SU-DHL-6 (cell line): ENCODE measurements around the gene THEM5.

ENCODE experiments used
- H2AFZ ChIP-seq: fragments of 200-600 bp; sonication (generic); 2 replicates; pipeline ENCODE4 v1.6.1; 2014; ENCODE audit warnings: low read depth, mild to moderate bottlenecking, moderate library complexity, mixed read lengths, antibody characterized with exemption, low read length; ENCODE audit not compliant: severe bottlenecking
- H3F3A ChIP-seq: fragments of 200-600 bp; shearing (Covaris generic); 2 replicates; pipeline ENCODE4 v1.6.0; 2016; ENCODE audit warnings: antibody characterized with exemption, mild to moderate bottlenecking; ENCODE audit not compliant: insufficient read depth
- H3K27ac ChIP-seq: fragments of 200-600 bp; sonication (generic); 2 replicates; pipeline ENCODE4 v1.5.1; 2016; ENCODE audit warnings: low read depth, mild to moderate bottlenecking, low read length, moderate library complexity, mixed read lengths
- H3K27me3 ChIP-seq: fragments of 200-600 bp; sonication (generic), shearing (Covaris generic); 2 replicates; pipeline ENCODE4 v1.6.0; 2014; ENCODE audit warnings: mild to moderate bottlenecking, low read length
- H3K36me3 ChIP-seq: fragments of 200-600 bp; sonication (generic); 2 replicates; pipeline ENCODE4 v1.6.1; 2014; ENCODE audit warnings: mild to moderate bottlenecking, low read length, mixed read lengths
- H3K4me2 ChIP-seq: fragments of 300-600, 200-600 bp; shearing (Covaris generic), sonication (generic); 2 replicates; pipeline ENCODE4 v1.6.0; 2014; ENCODE audit warnings: low read length, low read depth, mild to moderate bottlenecking; ENCODE audit not compliant: poor library complexity, severe bottlenecking
- H3K4me3 ChIP-seq: fragments of 200-600 bp; sonication (generic); 2 replicates; pipeline ENCODE4 v1.5.1; 2014; ENCODE audit warnings: antibody characterized with exemption, low read length, mild to moderate bottlenecking, mixed read lengths; ENCODE audit not compliant: insufficient read depth, poor library complexity, severe bottlenecking
- H3K79me2 ChIP-seq: fragments of 200-600 bp; sonication (generic); 2 replicates; pipeline ENCODE4 v1.6.1; 2014; ENCODE audit warnings: mild to moderate bottlenecking, low read length, moderate library complexity; ENCODE audit not compliant: insufficient read depth
- H3K9ac ChIP-seq: fragments of 200-600 bp; sonication (generic); 2 replicates; pipeline ENCODE4 v1.7.0; 2014; ENCODE audit warnings: mild to moderate bottlenecking, low read length
- H3K9me2 ChIP-seq: fragments of 200-600 bp; sonication (generic); replicated peaks from 2 replicates; pipeline ENCODE4 v1.6.1; 2014; ENCODE audit warnings: low read length; ENCODE audit not compliant: insufficient read depth
- H3K9me3 ChIP-seq: fragments of 200-600 bp; sonication (generic); 2 replicates; pipeline ENCODE4 v1.6.1; 2014; ENCODE audit warnings: low read length, mixed read lengths; ENCODE audit not compliant: insufficient read depth
- H4K20me1 ChIP-seq: fragments of 200-600 bp; sonication (generic); 2 replicates; pipeline ENCODE4 v1.6.1; 2014; ENCODE audit warnings: low read depth, mild to moderate bottlenecking, antibody characterized with exemption, low read length, moderate library complexity, mixed read lengths
- EZH2phosphoT487 ChIP-seq: fragments of 200-600 bp; sonication (generic), shearing (Covaris generic); conservative IDR thresholded peaks from 2 replicates; pipeline ENCODE4 v1.6.1; 2018; ENCODE audit warnings: mild to moderate bottlenecking, antibody characterized with exemption, low read length, moderate library complexity, mixed read lengths
- TF ChIP-seq, protein P1 (sequence below): fragments of 200-600 bp; sonication (generic); IDR thresholded peaks from one replicate; pipeline ENCODE4 v1.5.1; 2017; ENCODE audit warnings: antibody characterized with exemption, mild to moderate bottlenecking, low read length, moderate library complexity; ENCODE audit not compliant: insufficient read depth, poor library complexity, severe bottlenecking

The THEM5 gene

DNA sequence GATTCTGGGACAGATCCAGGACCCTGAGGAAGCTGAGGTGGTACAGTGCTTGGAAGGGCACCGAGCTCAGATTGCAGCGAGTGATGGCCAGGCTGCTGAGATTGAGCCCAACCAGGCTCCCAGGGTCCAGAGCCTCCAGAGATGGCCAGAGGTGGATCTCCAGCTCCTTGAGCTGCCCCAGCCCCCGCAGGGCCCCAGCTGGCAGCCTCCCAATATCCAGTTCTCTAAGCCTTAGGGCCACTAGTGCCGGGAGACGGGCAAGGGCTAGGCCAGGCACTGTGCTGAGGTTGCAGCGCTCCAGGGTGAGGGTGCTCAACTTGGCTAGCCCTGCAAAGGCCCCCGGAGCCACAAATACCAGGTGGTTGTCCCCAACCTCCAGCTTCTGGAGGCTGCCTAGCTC is 51.7 kb downstream of the THEM5 start:
- H2AFZ ChIP-seq, result no peak overlapping the region

GRCh38 chr1:151801310-151801820 is 52.1 kb downstream of the THEM5 start:
- Histone ChIP-seq H3K9me2 (no peaks in the 10 kb centered on the region), H3K4me2 (no peak overlapping the region), H3K27ac (no peak overlapping the region), H4K20me1 (no peaks in the 10 kb centered on the region), H3K9me3 (no peaks in the 10 kb centered on the region), H3F3A (no peaks in the 10 kb centered on the region), H3K9ac (no peak overlapping the region), H2AFZ (no peak overlapping the region), H3K4me3 (no peak overlapping the region), H3K36me3 (no peaks in the 10 kb centered on the region), H3K79me2 (no peaks in the 10 kb centered on the region), H3K27me3 (no peaks in the 10 kb centered on the region)
- TF ChIP-seq, protein P1, sequence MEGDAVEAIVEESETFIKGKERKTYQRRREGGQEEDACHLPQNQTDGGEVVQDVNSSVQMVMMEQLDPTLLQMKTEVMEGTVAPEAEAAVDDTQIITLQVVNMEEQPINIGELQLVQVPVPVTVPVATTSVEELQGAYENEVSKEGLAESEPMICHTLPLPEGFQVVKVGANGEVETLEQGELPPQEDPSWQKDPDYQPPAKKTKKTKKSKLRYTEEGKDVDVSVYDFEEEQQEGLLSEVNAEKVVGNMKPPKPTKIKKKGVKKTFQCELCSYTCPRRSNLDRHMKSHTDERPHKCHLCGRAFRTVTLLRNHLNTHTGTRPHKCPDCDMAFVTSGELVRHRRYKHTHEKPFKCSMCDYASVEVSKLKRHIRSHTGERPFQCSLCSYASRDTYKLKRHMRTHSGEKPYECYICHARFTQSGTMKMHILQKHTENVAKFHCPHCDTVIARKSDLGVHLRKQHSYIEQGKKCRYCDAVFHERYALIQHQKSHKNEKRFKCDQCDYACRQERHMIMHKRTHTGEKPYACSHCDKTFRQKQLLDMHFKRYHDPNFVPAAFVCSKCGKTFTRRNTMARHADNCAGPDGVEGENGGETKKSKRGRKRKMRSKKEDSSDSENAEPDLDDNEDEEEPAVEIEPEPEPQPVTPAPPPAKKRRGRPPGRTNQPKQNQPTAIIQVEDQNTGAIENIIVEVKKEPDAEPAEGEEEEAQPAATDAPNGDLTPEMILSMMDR, result no peak
- TF ChIP-seq EZH2phosphoT487, result no peak

More for the DNA sequence above, 51.7 kb downstream of the THEM5 start:
- Histone ChIP-seq H3K27ac (no peak overlapping the region), H4K20me1 (no peaks in the 10 kb centered on the region), H3K4me3 (no peak overlapping the region), H3K4me2 (no peak overlapping the region), H3K9me3 (no peaks in the 10 kb centered on the region), H3F3A (no peaks in the 10 kb centered on the region), H3K9me2 (no peaks in the 10 kb centered on the region), H3K27me3 (no peaks in the 10 kb centered on the region), H3K36me3 (no peaks in the 10 kb centered on the region), H3K9ac (no peak overlapping the region), H3K79me2 (no peaks in the 10 kb centered on the region)
- TF ChIP-seq, protein P1, result no peak
- no peak for TF ChIP-seq EZH2phosphoT487

- TF ChIP-seq, protein P1, result no peak
- no peak for TF ChIP-seq EZH2phosphoT487
- H3K36me3 ChIP-seq, result no peaks in the 10 kb centered on the region
- H2AFZ ChIP-seq, result no peak overlapping the region
- no peaks in the 10 kb centered on the region for H3K9me3 ChIP-seq
- no peaks in the 10 kb centered on the region for H3K27me3 ChIP-seq
- H4K20me1 ChIP-seq, result no peaks in the 10 kb centered on the region
- H3K27ac ChIP-seq, result no peak overlapping the region
- H3K9ac ChIP-seq, result no peak overlapping the region
- H3K4me2 ChIP-seq, result no peak overlapping the region
- H3K9me2 ChIP-seq, result no peaks in the 10 kb centered on the region
- H3K79me2 ChIP-seq, result no peaks in the 10 kb centered on the region
- no peak overlapping the region for H3K4me3 ChIP-seq
- H3F3A ChIP-seq, result no peaks in the 10 kb centered on the region
Observed at GRCh38 chr1:151800830-151801229, 52.7 kb downstream of the THEM5 start.
